IMR-90 (cell line): ENCODE measurements around the gene TBXAS1.

ENCODE experiments used
- BHLHE40 ChIP-seq: fragments of 150-350 bp; IDR thresholded peaks from 2 replicates; pipeline ENCODE4 v1.6.1; 2016; ENCODE audit warnings: mild to moderate bottlenecking, low read depth, low read length
- CEBPB ChIP-seq: IDR thresholded peaks from 2 replicates; pipeline ENCODE4 v1.6.1; 2012; ENCODE audit warnings: low read depth, low read length, improper control_type of control experiment
- FOS ChIP-seq: fragments of 150-350 bp; IDR thresholded peaks from 2 replicates; pipeline ENCODE4 v1.6.1; 2016; ENCODE audit warnings: low read depth, low read length
- MAFK ChIP-seq: IDR thresholded peaks from 2 replicates; pipeline ENCODE4 v1.6.1; 2012; ENCODE audit warnings: low read depth, low read length, improper control_type of control experiment
- NFE2L2 ChIP-seq: fragments of 150-350 bp; IDR thresholded peaks from 2 replicates; pipeline ENCODE4 v1.6.1; 2016; ENCODE audit warnings: low read depth, mild to moderate bottlenecking, low read length
- POLR2A ChIP-seq: IDR thresholded peaks from 2 replicates; pipeline ENCODE4 v1.6.1; 2012; ENCODE audit warnings: mild to moderate bottlenecking, low read depth, low read length
- RAD21 ChIP-seq: IDR thresholded peaks from 2 replicates; pipeline ENCODE4 v1.6.1; 2012; ENCODE audit warnings: low read length, improper control_type of control experiment
- RCOR1 ChIP-seq: IDR thresholded peaks from 2 replicates; pipeline ENCODE4 v1.6.1; 2012; ENCODE audit warnings: mild to moderate bottlenecking, low read length, improper control_type of control experiment; ENCODE audit not compliant: insufficient replicate concordance
- RFX5 ChIP-seq: IDR thresholded peaks from 2 replicates; pipeline ENCODE4 v1.8.0; 2012; ENCODE audit warnings: low read depth, mild to moderate bottlenecking, low read length, moderate library complexity
- SMC3 ChIP-seq: fragments of 150-350 bp; IDR thresholded peaks from 2 replicates; pipeline ENCODE4 v1.6.1; 2016; ENCODE audit warnings: low read depth, mild to moderate bottlenecking, antibody characterized with exemption, low read length, moderate library complexity
- TF ChIP-seq, protein P1 (sequence below): conservative IDR thresholded peaks from 2 replicates; pipeline ENCODE4 v1.5.1; 2012; ENCODE audit warnings: mild to moderate bottlenecking, low read depth, low read length, improper control_type of control experiment
- TF ChIP-seq, protein P2 (sequence below): fragments of 150-350 bp; IDR thresholded peaks from 2 replicates; pipeline ENCODE4 v1.6.1; 2016; ENCODE audit warnings: low read depth, mild to moderate bottlenecking, low read length, moderate library complexity, borderline replicate concordance
- TF ChIP-seq, protein P3 (sequence below): fragments of 150-350 bp; IDR thresholded peaks from 2 replicates; pipeline ENCODE4 v1.6.1; 2017; ENCODE audit warnings: mild to moderate bottlenecking, antibody characterized with exemption, low read length, low read depth

DNA sequence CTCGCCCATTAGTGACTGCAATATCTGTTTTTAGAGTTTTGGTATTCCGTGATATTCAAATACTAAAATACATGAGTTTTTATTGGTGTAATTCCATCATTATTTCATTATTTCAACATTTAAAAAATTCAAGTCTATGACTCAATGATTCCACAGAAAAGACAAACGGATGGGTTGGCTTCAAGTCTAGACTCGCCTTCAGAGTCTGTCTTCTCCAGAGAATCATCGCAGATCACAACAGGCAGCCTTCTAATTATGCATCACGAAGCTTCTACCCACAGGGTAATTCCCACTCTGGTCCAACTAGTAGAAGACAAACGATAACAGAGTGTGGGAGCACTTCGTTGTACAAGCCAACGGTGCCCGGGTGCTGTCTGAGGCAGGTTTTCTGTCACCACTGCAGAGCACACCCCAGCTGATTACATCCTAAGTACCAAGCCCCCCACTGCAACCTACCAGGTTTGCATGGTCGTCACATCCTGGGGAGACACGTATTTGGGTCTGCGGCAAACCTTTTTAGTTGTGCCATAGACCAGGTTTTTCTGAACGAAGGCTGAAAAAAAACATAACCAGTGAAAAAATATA is 204.8 kb downstream of the TBXAS1 start:
- TF ChIP-seq, protein P1, sequence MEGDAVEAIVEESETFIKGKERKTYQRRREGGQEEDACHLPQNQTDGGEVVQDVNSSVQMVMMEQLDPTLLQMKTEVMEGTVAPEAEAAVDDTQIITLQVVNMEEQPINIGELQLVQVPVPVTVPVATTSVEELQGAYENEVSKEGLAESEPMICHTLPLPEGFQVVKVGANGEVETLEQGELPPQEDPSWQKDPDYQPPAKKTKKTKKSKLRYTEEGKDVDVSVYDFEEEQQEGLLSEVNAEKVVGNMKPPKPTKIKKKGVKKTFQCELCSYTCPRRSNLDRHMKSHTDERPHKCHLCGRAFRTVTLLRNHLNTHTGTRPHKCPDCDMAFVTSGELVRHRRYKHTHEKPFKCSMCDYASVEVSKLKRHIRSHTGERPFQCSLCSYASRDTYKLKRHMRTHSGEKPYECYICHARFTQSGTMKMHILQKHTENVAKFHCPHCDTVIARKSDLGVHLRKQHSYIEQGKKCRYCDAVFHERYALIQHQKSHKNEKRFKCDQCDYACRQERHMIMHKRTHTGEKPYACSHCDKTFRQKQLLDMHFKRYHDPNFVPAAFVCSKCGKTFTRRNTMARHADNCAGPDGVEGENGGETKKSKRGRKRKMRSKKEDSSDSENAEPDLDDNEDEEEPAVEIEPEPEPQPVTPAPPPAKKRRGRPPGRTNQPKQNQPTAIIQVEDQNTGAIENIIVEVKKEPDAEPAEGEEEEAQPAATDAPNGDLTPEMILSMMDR = no peak
- no peak for TF ChIP-seq RFX5
- no peak for TF ChIP-seq MAFK
- TF ChIP-seq RCOR1 = no peak
- no peak for TF ChIP-seq RAD21
- TF ChIP-seq, protein P2, sequence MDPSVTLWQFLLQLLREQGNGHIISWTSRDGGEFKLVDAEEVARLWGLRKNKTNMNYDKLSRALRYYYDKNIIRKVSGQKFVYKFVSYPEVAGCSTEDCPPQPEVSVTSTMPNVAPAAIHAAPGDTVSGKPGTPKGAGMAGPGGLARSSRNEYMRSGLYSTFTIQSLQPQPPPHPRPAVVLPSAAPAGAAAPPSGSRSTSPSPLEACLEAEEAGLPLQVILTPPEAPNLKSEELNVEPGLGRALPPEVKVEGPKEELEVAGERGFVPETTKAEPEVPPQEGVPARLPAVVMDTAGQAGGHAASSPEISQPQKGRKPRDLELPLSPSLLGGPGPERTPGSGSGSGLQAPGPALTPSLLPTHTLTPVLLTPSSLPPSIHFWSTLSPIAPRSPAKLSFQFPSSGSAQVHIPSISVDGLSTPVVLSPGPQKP = no peak
- no peak for TF ChIP-seq POLR2A
- no peak for TF ChIP-seq CEBPB
- no peak for TF ChIP-seq SMC3
- TF ChIP-seq, protein P3, sequence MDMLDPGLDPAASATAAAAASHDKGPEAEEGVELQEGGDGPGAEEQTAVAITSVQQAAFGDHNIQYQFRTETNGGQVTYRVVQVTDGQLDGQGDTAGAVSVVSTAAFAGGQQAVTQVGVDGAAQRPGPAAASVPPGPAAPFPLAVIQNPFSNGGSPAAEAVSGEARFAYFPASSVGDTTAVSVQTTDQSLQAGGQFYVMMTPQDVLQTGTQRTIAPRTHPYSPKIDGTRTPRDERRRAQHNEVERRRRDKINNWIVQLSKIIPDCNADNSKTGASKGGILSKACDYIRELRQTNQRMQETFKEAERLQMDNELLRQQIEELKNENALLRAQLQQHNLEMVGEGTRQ = no peak
- no peak for TF ChIP-seq NFE2L2
- TF ChIP-seq FOS = no peak
- no peak for TF ChIP-seq BHLHE40
